GM18502 (cell line): ENCODE results near the gene BTBD6.

Source experiments
- ATAC-seq: cut with Tn5 transposase; IDR thresholded peaks from one replicate; pipeline ENCODE4 v1.9.1; 2021; ENCODE audit warnings: mild to moderate bottlenecking; ENCODE audit not compliant: unreplicated experiment, poor library complexity

Gene BTBD6

GRCh38 chr14:105226198-105226597 is 22.1 kb upstream of the BTBD6 start:
- ATAC-seq, result no peak

GRCh38 chr14:105227346-105227745 is 21.0 kb upstream of the BTBD6 start:
- no peak for ATAC-seq

GRCh38 chr14:105228562-105228961 is 19.8 kb upstream of the BTBD6 start:
- no peak for ATAC-seq

GRCh38 chr14:105229099-105229655 is 19.2 kb upstream of the BTBD6 start:
- no peak for ATAC-seq

- ATAC-seq, result no peak
Measured at GRCh38 chr14:105240811-105241576, 7.3 kb upstream of the BTBD6 start.

GRCh38 chr14:105241641-105242040 is 6.7 kb upstream of the BTBD6 start:
- ATAC-seq, result no peak

- no peak for ATAC-seq
Measured at GRCh38 chr14:105244334-105244733, 4.0 kb upstream of the BTBD6 start.

- no peak for ATAC-seq
Measured at GRCh38 chr14:105247026-105247425, 1.3 kb upstream of the BTBD6 start.

GRCh38 chr14:105247715-105248367 is 492 bp upstream of the BTBD6 start:
- ATAC-seq, result peak; percentile 26

- no peak for ATAC-seq
Measured at GRCh38 chr14:105249182-105250007, 1.1 kb downstream of the BTBD6 start.

GRCh38 chr14:105250008-105250366 is 1.7 kb downstream of the BTBD6 start:
- ATAC-seq, result no peak

- no peak for ATAC-seq
Measured at GRCh38 chr14:105250986-105251385, 2.7 kb downstream of the BTBD6 start.

- no peak for ATAC-seq
Measured at GRCh38 chr14:105251920-105252319, 3.6 kb downstream of the BTBD6 start.

GRCh38 chr14:105252552-105253328 is 4.4 kb downstream of the BTBD6 start:
- ATAC-seq, result no peak

- no peak for ATAC-seq
Measured at GRCh38 chr14:105253329-105253682, 5.0 kb downstream of the BTBD6 start.

- ATAC-seq, result no peak
Measured at GRCh38 chr14:105255021-105255507, 6.7 kb downstream of the BTBD6 start.

GRCh38 chr14:105256292-105256960 is 8.1 kb downstream of the BTBD6 start:
- no peak for ATAC-seq

GRCh38 chr14:105257464-105257863 is 9.1 kb downstream of the BTBD6 start:
- no peak for ATAC-seq

GRCh38 chr14:105258846-105259245 is 10.5 kb downstream of the BTBD6 start:
- no peak for ATAC-seq
